HepG2 (cell line): ENCODE measurements around the gene C20orf96. TPM values are rescaled to one million over a fixed set of nuclear protein-coding genes. Genes with fewer than 3 reads are reported as not detected.
A peak's percentile ranks its signal among the peaks of the same experiment; 100 is the strongest.

Experiments
- ATRX ChIP-seq: sonication (generic); formaldehyde crosslinking; IDR thresholded peaks from 2 replicates; pipeline ENCODE4 v1.4.0; 2020; ENCODE audit warnings: missing genetic modification reagents, borderline replicate concordance
- DNMT3B ChIP-seq: conservative IDR thresholded peaks from 2 replicates; pipeline ENCODE4 v1.6.1; 2016; ENCODE audit warnings: missing biosample characterization, control low read depth
- NFYC ChIP-seq: IDR thresholded peaks from 2 replicates; pipeline ENCODE4 v1.6.1; 2016; ENCODE audit warnings: missing genetic modification reagents, missing compliant biosample characterization
- ONECUT2 ChIP-seq: sonication (generic); formaldehyde crosslinking; IDR thresholded peaks from 2 replicates; pipeline ENCODE4 v1.4.0; 2020; ENCODE audit warnings: missing genetic modification reagents
- RBM39 ChIP-seq: fragments of 200-400 bp; formaldehyde crosslinking; IDR thresholded peaks from one replicate; pipeline ENCODE4 v1.6.1; 2018; ENCODE audit warnings: antibody characterized with exemption, mild to moderate bottlenecking, low read depth, low read length; ENCODE audit not compliant: poor library complexity, severe bottlenecking
- SOX5 ChIP-seq: IDR thresholded peaks from 2 replicates; pipeline ENCODE4 v1.6.1; 2016; ENCODE audit warnings: borderline replicate concordance
- YY1 ChIP-seq: IDR thresholded peaks from 2 replicates; pipeline ENCODE4 v1.6.1; 2011; ENCODE audit warnings: low read length, low read depth, moderate library complexity, mild to moderate bottlenecking; ENCODE audit not compliant: insufficient read depth, insufficient replicate concordance
- ZMAT3 ChIP-seq: sonication (generic); formaldehyde crosslinking; conservative IDR thresholded peaks from 2 replicates; pipeline ENCODE4 v1.7.0; 2021; ENCODE audit warnings: missing genetic modification reagents
- ZNF619 ChIP-seq: sonication (generic); formaldehyde crosslinking; IDR thresholded peaks from 2 replicates; pipeline ENCODE4 v1.4.0; 2020; ENCODE audit warnings: mild to moderate bottlenecking, missing genetic modification reagents
- polyA plus RNA-seq, 8 experiments: library from polyadenylated mRNA; depleted of rRNA in 3 of 8; stranded (reverse) in 7 of 8; unstranded in 1 of 8; fragments of >200 nt; fragmentation: Illumina TruSeq in 4 of 8; extraction: Trizol in 4 of 8; gene quantifications; 2 replicates each; pipeline versions ENCODE4 v1.2.1 to v1.2.3, GENCODE V29; 2011 to 2016; ENCODE audit warnings: low read depth in 4 of 8, missing spikeins in 1 of 8, mixed read lengths in 1 of 8; ENCODE audit not compliant: insufficient read depth in 1 of 8
- total RNA-seq, 5 experiments: library from RNA; depleted of rRNA; stranded (reverse); fragments of >200 nt; fragmentation: Illumina TruSeq; extraction: Trizol; gene quantifications; 2 replicates each; pipeline ENCODE4 v1.2.3, GENCODE V29; 2016; ENCODE audit warnings: low read depth in 1 of 5
- TF ChIP-seq, protein P1 (sequence below): sonication (generic); formaldehyde crosslinking; IDR thresholded peaks from 2 replicates; pipeline ENCODE4; 2020; ENCODE audit warnings: missing genetic modification reagents, mild to moderate bottlenecking, borderline replicate concordance
- TF ChIP-seq, protein P2 (sequence below): sonication (generic); formaldehyde crosslinking; IDR thresholded peaks from 2 replicates; pipeline ENCODE4 v1.9.0; 2022; ENCODE audit warnings: missing genetic modification reagents, mild to moderate bottlenecking, borderline replicate concordance
- TF ChIP-seq, protein P3 (sequence below): sonication (generic); formaldehyde crosslinking; IDR thresholded peaks from 2 replicates; pipeline ENCODE4 v1.4.0; 2020; ENCODE audit warnings: missing genetic modification reagents
- TF ChIP-seq, protein P4 (sequence below): sonication (generic); formaldehyde crosslinking; IDR thresholded peaks from 2 replicates; pipeline ENCODE4 v1.5.1; 2020; ENCODE audit warnings: mild to moderate bottlenecking, missing genetic modification reagents, moderate library complexity

Gene C20orf96
- total and polyA plus RNA-seq, 2 of the 13 experiments (the other 11 are each of a cell fraction or from before 2014, with no cell fraction given) = 3.8 to 20.6 TPM

DNA sequence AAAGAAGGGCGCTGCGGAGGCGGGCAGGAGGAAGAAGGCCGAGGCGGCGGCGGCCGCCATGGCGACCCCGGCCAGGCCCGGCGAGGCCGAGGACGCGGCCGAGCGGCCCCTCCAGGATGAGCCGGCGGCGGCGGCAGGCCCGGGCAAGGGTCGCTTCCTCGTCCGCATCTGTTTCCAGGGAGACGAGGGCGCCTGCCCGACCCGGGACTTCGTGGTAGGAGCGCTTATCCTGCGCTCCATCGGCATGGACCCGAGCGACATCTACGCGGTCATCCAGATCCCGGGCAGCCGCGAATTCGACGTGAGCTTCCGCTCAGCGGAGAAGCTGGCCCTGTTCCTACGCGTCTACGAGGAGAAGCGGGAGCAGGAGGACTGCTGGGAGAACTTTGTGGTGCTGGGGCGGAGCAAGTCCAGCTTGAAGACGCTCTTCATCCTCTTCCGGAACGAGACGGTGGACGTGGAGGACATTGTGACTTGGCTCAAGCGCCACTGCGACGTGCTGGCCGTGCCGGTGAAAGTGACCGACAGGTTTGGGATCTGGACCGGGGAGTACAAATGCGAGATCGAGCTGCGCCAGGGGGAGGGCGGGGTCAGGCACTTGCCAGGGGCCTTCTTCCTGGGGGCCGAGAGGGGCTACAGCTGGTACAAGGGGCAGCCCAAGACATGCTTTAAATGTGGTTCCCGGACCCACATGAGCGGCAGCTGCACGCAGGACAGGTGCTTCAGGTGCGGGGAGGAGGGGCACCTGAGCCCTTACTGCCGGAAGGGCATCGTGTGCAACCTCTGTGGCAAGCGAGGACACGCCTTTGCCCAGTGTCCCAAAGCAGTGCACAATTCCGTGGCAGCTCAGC is 7.6 kb upstream of the C20orf96 start (continued):
- TF ChIP-seq, protein P1, sequence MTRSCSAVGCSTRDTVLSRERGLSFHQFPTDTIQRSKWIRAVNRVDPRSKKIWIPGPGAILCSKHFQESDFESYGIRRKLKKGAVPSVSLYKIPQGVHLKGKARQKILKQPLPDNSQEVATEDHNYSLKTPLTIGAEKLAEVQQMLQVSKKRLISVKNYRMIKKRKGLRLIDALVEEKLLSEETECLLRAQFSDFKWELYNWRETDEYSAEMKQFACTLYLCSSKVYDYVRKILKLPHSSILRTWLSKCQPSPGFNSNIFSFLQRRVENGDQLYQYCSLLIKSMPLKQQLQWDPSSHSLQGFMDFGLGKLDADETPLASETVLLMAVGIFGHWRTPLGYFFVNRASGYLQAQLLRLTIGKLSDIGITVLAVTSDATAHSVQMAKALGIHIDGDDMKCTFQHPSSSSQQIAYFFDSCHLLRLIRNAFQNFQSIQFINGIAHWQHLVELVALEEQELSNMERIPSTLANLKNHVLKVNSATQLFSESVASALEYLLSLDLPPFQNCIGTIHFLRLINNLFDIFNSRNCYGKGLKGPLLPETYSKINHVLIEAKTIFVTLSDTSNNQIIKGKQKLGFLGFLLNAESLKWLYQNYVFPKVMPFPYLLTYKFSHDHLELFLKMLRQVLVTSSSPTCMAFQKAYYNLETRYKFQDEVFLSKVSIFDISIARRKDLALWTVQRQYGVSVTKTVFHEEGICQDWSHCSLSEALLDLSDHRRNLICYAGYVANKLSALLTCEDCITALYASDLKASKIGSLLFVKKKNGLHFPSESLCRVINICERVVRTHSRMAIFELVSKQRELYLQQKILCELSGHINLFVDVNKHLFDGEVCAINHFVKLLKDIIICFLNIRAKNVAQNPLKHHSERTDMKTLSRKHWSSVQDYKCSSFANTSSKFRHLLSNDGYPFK (CRISPR knock-in tag) = peak; percentile 67; the same call in 1 of the 2 replicates
- TF ChIP-seq, protein P2, sequence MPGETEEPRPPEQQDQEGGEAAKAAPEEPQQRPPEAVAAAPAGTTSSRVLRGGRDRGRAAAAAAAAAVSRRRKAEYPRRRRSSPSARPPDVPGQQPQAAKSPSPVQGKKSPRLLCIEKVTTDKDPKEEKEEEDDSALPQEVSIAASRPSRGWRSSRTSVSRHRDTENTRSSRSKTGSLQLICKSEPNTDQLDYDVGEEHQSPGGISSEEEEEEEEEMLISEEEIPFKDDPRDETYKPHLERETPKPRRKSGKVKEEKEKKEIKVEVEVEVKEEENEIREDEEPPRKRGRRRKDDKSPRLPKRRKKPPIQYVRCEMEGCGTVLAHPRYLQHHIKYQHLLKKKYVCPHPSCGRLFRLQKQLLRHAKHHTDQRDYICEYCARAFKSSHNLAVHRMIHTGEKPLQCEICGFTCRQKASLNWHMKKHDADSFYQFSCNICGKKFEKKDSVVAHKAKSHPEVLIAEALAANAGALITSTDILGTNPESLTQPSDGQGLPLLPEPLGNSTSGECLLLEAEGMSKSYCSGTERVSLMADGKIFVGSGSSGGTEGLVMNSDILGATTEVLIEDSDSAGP (CRISPR knock-in tag) = peak; percentile 80; the same call in 1 of the 2 replicates
- TF ChIP-seq SOX5 = peak; percentile 32; the same call in 1 of the 2 replicates
- TF ChIP-seq, protein P3, sequence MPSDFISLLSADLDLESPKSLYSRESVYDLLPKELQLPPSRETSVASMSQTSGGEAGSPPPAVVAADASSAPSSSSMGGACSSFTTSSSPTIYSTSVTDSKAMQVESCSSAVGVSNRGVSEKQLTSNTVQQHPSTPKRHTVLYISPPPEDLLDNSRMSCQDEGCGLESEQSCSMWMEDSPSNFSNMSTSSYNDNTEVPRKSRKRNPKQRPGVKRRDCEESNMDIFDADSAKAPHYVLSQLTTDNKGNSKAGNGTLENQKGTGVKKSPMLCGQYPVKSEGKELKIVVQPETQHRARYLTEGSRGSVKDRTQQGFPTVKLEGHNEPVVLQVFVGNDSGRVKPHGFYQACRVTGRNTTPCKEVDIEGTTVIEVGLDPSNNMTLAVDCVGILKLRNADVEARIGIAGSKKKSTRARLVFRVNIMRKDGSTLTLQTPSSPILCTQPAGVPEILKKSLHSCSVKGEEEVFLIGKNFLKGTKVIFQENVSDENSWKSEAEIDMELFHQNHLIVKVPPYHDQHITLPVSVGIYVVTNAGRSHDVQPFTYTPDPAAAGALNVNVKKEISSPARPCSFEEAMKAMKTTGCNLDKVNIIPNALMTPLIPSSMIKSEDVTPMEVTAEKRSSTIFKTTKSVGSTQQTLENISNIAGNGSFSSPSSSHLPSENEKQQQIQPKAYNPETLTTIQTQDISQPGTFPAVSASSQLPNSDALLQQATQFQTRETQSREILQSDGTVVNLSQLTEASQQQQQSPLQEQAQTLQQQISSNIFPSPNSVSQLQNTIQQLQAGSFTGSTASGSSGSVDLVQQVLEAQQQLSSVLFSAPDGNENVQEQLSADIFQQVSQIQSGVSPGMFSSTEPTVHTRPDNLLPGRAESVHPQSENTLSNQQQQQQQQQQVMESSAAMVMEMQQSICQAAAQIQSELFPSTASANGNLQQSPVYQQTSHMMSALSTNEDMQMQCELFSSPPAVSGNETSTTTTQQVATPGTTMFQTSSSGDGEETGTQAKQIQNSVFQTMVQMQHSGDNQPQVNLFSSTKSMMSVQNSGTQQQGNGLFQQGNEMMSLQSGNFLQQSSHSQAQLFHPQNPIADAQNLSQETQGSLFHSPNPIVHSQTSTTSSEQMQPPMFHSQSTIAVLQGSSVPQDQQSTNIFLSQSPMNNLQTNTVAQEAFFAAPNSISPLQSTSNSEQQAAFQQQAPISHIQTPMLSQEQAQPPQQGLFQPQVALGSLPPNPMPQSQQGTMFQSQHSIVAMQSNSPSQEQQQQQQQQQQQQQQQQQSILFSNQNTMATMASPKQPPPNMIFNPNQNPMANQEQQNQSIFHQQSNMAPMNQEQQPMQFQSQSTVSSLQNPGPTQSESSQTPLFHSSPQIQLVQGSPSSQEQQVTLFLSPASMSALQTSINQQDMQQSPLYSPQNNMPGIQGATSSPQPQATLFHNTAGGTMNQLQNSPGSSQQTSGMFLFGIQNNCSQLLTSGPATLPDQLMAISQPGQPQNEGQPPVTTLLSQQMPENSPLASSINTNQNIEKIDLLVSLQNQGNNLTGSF = peak; percentile 42; the same call in 1 of the 2 replicates
- peak; percentile 30 for TF ChIP-seq RBM39
- TF ChIP-seq ZNF619 (CRISPR knock-in tag) = peak; percentile 93; the same call in 1 of the 2 replicates
- TF ChIP-seq, protein P4, sequence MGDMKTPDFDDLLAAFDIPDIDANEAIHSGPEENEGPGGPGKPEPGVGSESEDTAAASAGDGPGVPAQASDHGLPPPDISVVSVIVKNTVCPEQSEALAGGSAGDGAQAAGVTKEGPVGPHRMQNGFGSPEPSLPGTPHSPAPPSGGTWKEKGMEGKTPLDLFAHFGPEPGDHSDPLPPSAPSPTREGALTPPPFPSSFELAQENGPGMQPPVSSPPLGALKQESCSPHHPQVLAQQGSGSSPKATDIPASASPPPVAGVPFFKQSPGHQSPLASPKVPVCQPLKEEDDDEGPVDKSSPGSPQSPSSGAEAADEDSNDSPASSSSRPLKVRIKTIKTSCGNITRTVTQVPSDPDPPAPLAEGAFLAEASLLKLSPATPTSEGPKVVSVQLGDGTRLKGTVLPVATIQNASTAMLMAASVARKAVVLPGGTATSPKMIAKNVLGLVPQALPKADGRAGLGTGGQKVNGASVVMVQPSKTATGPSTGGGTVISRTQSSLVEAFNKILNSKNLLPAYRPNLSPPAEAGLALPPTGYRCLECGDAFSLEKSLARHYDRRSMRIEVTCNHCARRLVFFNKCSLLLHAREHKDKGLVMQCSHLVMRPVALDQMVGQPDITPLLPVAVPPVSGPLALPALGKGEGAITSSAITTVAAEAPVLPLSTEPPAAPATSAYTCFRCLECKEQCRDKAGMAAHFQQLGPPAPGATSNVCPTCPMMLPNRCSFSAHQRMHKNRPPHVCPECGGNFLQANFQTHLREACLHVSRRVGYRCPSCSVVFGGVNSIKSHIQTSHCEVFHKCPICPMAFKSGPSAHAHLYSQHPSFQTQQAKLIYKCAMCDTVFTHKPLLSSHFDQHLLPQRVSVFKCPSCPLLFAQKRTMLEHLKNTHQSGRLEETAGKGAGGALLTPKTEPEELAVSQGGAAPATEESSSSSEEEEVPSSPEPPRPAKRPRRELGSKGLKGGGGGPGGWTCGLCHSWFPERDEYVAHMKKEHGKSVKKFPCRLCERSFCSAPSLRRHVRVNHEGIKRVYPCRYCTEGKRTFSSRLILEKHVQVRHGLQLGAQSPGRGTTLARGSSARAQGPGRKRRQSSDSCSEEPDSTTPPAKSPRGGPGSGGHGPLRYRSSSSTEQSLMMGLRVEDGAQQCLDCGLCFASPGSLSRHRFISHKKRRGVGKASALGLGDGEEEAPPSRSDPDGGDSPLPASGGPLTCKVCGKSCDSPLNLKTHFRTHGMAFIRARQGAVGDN (CRISPR knock-in tag) = peak; percentile 91
- TF ChIP-seq ATRX (CRISPR knock-in tag) = no peak
- 0 out of 2 replicates have a peak, but pooled peaks have one; percentile 66 for TF ChIP-seq DNMT3B
- TF ChIP-seq NFYC (CRISPR knock-in tag) = 0 out of 2 replicates have a peak, but pooled peaks have one; percentile 31
- no peak for TF ChIP-seq ONECUT2 (CRISPR knock-in tag)
- peak; percentile 91; the same call in 1 of the 2 replicates for TF ChIP-seq ZMAT3
- peak; percentile 53 for TF ChIP-seq YY1
